ENCODE measurements around the gene BEX4. TPM values are rescaled to one million over a fixed set of nuclear protein-coding genes. Genes with fewer than 3 reads are reported as not detected.

The BEX4 gene
- total and polyA plus RNA-seq, 9 of the 15 experiments (the other 6 are each of a cell fraction or from before 2014, with no cell fraction given): 74.6 to 399 (median 154) TPM

GRCh38 chrX:103233263-103233662 is 18.4 kb downstream of the BEX4 start (continued):
- TF ChIP-seq TFAP4 (CRISPR knock-in tag; IDR thresholded peaks at IDR 0.05; ENCODE audit: borderline replicate concordance) (peak; percentile 23; the same call in 1 of the 2 replicates), ZNF12 (CRISPR knock-in tag; IDR thresholded peaks at IDR 0.05) (no peak), ZNF507 (tag; conservative IDR thresholded peaks at IDR 0.05) (no peak), MIER1 (IDR thresholded peaks at IDR 0.05; ENCODE audit: low read depth) (no peak), STAT5B (CRISPR knock-in tag; IDR thresholded peaks at IDR 0.05) (no peak), ZNF143 (CRISPR knock-in tag; IDR thresholded peaks at IDR 0.05) (no peak), MYC (IDR thresholded peaks at IDR 0.05; ENCODE audit: low read depth, low read length) (peak; percentile 28; the same call in 1 of the 2 replicates), MYC (CRISPR knock-in tag; IDR thresholded peaks at IDR 0.05; ENCODE audit: borderline replicate concordance, low read depth) (no peak), SETDB1 (IDR thresholded peaks at IDR 0.05; ENCODE audit: low read length) (no peak), DMBX1 (CRISPR knock-in tag; IDR thresholded peaks at IDR 0.05; ENCODE audit: borderline replicate concordance) (no peak), NFYB (IDR thresholded peaks at IDR 0.05; ENCODE audit: extremely low read depth, insufficient read length) (no peak), ETS2 (tag; IDR thresholded peaks at IDR 0.05; ENCODE audit: borderline replicate concordance, poor library complexity, severe bottlenecking) (no peak), HNRNPH1 (optimal IDR thresholded peaks at IDR 0.05; ENCODE audit: low read depth, low read length) (no peak), FOXJ2 (tag; IDR thresholded peaks at IDR 0.05) (no peak), ZBTB8A (IDR thresholded peaks at IDR 0.05; ENCODE audit: partially characterized antibody) (no peak), SIRT6 (IDR thresholded peaks at IDR 0.05; ENCODE audit: low read depth, low read length) (no peak), ZNF224 (CRISPR knock-in tag; IDR thresholded peaks at IDR 0.05) (no peak), ZNF217 (CRISPR knock-in tag; IDR thresholded peaks at IDR 0.05) (no peak), SRSF7 (optimal IDR thresholded peaks at IDR 0.05; ENCODE audit: low read depth, low read length) (no peak), ARID2 (IDR thresholded peaks at IDR 0.05) (no peak), ATF6 (CRISPR knock-in tag; IDR thresholded peaks at IDR 0.05) (no peak), ZNF696 (CRISPR knock-in tag; conservative IDR thresholded peaks at IDR 0.05) (no peak), ETV1 (tag; conservative IDR thresholded peaks at IDR 0.05; ENCODE audit: low read depth) (peak; percentile 51), CHCHD3 (CRISPR knock-in tag; IDR thresholded peaks at IDR 0.05) (no peak), UBTF (IDR thresholded peaks at IDR 0.05; ENCODE audit: borderline replicate concordance in 1 of 2, low read depth in 2 of 2, low read length in 2 of 2) (no peak)

Measured in K562 (cell line).